GM23248 (cell line): ENCODE results near the gene RALY. TPM values are rescaled to one million over a fixed set of nuclear protein-coding genes. Genes with fewer than 3 reads are reported as not detected.

Source experiments
- DNase-seq: peaks from one replicate; pipeline ENCODE4 v3.0.0-alpha.2; 2015
- H2AFZ ChIP-seq: fragments of 200-600 bp; sonication (generic); 2 replicates; pipeline ENCODE4 v1.6.1; 2016; ENCODE audit warnings: antibody characterized with exemption
- H3F3A ChIP-seq: fragments of 200-600 bp; sonication (generic); 2 replicates; pipeline ENCODE4 v1.6.1; 2016; ENCODE audit warnings: mild to moderate bottlenecking, antibody characterized with exemption, mixed run types; ENCODE audit not compliant: insufficient read depth
- H3K27ac ChIP-seq: fragments of 200-600 bp; sonication (generic); 2 replicates; pipeline ENCODE4 v1.5.1; 2016; ENCODE audit warnings: mild to moderate bottlenecking
- H3K27me3 ChIP-seq: fragments of 200-600 bp; sonication (generic); replicated peaks from 2 replicates; pipeline ENCODE4 v1.6.1; 2016; ENCODE audit warnings: mild to moderate bottlenecking; ENCODE audit not compliant: insufficient read depth
- H3K36me3 ChIP-seq: fragments of 200-600 bp; sonication (generic); 2 replicates; pipeline ENCODE4 v1.6.1; 2016; ENCODE audit warnings: low read depth, mild to moderate bottlenecking
- H3K4me1 ChIP-seq: fragments of 200-600 bp; sonication (generic); 2 replicates; pipeline ENCODE4 v1.6.1; 2016; ENCODE audit warnings: mild to moderate bottlenecking; ENCODE audit not compliant: insufficient read depth
- H3K4me2 ChIP-seq: fragments of 200-600 bp; sonication (generic); one replicate; pipeline ENCODE4 v1.6.1; 2016; ENCODE audit warnings: mild to moderate bottlenecking; ENCODE audit not compliant: unreplicated experiment
- H3K4me3 ChIP-seq: fragments of 200-600 bp; sonication (generic); 2 replicates; pipeline ENCODE4 v1.5.1; 2016; ENCODE audit warnings: mild to moderate bottlenecking
- H3K79me2 ChIP-seq: fragments of 200-600 bp; sonication (generic); 2 replicates; pipeline ENCODE4 v1.6.1; 2016; ENCODE audit warnings: mild to moderate bottlenecking; ENCODE audit not compliant: insufficient read depth
- H3K9ac ChIP-seq: fragments of 200-600 bp; sonication (generic); 2 replicates; pipeline ENCODE4 v1.6.1; 2016; ENCODE audit warnings: mild to moderate bottlenecking
- H3K9me2 ChIP-seq: fragments of 200-600 bp; sonication (generic); 2 replicates; pipeline ENCODE4 v1.6.1; 2016; ENCODE audit warnings: mixed run types, mild to moderate bottlenecking, moderate library complexity; ENCODE audit not compliant: insufficient read depth
- H3K9me3 ChIP-seq: fragments of 200-600 bp; sonication (generic); one replicate; pipeline ENCODE4 v1.6.1; 2017; ENCODE audit warnings: low read depth
- H4K20me1 ChIP-seq: fragments of 200-600 bp; sonication (generic); 2 replicates; pipeline ENCODE4 v1.6.0; 2016; ENCODE audit not compliant: insufficient read depth
- EZH2 ChIP-seq: fragments of 200-600 bp; sonication (generic); IDR thresholded peaks from 2 replicates; pipeline ENCODE4 v1.6.1; 2018; ENCODE audit warnings: antibody characterized with exemption, mild to moderate bottlenecking; ENCODE audit not compliant: insufficient read depth, poor library complexity, severe bottlenecking
- EZH2phosphoT487 ChIP-seq: fragments of 200-600 bp; sonication (generic); IDR thresholded peaks from 2 replicates; pipeline ENCODE4 v1.6.1; 2018; ENCODE audit warnings: antibody characterized with exemption, moderate library complexity, mild to moderate bottlenecking, low read depth; ENCODE audit not compliant: insufficient read depth
- WGBS, 2 experiments: methylation state at CpG; one replicate each; pipeline ENCODE4 v1.1.6; 2015 to 2017; ENCODE audit warnings: low lambda C conversion rate in 2 of 2, low coverage in 1 of 2; ENCODE audit errors: missing lambda C conversion rate in 2 of 2; 5-methylcytosine and 5-hydroxymethylcytosine counted together
- in situ Hi-C: fragments of 300-500 bp; cut with MboI; formaldehyde crosslinking; loops from 2 replicates; pipeline ENCODE4 v1.15.0; 2020
- polyA plus RNA-seq: library from polyadenylated mRNA; unstranded; fragments of >200 nt; fragmentation: Nextera tagmentation; extraction: Ambion mirVana; gene quantifications from 2 replicates; pipeline ENCODE4 v1.2.1, GENCODE V29; 2016
- total RNA-seq: library from RNA; depleted of rRNA; stranded (reverse); fragments of >200 nt; shearing (Covaris generic); gene quantifications from 2 replicates; pipeline ENCODE4 v1.2.3, GENCODE V29; 2014

Gene RALY
- total and polyA plus RNA-seq, 2 experiments from 2014 or later: 66.3 to 107 TPM

GRCh38 chr20:34079818-34080217 is 86.1 kb downstream of the RALY start:
- Histone ChIP-seq H3K79me2 (no peaks in the 10 kb centered on the region; the same call in 1 of the 2 replicates), H4K20me1 (peaks cover 5% of the 10 kb centered on the region; the same call in 1 of the 2 replicates), H3F3A (peaks cover 26% of the 10 kb centered on the region), H2AFZ (no peak overlapping the region), H3K27ac (no peak overlapping the region), H3K27me3 (no peaks in the 10 kb centered on the region), H3K4me2 (no peak overlapping the region), H3K9ac (no peak overlapping the region), H3K9me3 (no peaks in the 10 kb centered on the region), H3K36me3 (no peaks in the 10 kb centered on the region), H3K4me3 (no peak overlapping the region), H3K9me2 (no peaks in the 10 kb centered on the region), H3K4me1 (peaks cover 13% of the 10 kb centered on the region)
- no peak for DNase-seq
- TF ChIP-seq EZH2: no peak
- TF ChIP-seq EZH2phosphoT487: no peak
- 97 to 98% methylated on average over 5 to 6 of the region's 6 CpGs for WGBS, 2 experiments
- in situ Hi-C loops: loop anchor here (10.0 kb wide), 1 partner anchor 215 kb away; no protein-coding TSS in a partner anchor

- H4K20me1 ChIP-seq: peaks cover 5% of the 10 kb centered on the region; the same call in 1 of the 2 replicates
- no peak overlapping the region for H3K4me3 ChIP-seq
- H3K9me2 ChIP-seq: no peaks in the 10 kb centered on the region
- peak overlapping the region; percentile 43; the same call in 1 of the 2 replicates for H3K9ac ChIP-seq
- peaks cover 50% of the 10 kb centered on the region for H3F3A ChIP-seq
- no peaks in the 10 kb centered on the region for H3K9me3 ChIP-seq
- no peaks in the 10 kb centered on the region for H3K36me3 ChIP-seq
- H3K27ac ChIP-seq: peak overlapping the region; percentile 72
- in situ Hi-C loops: no loop called here
- TF ChIP-seq EZH2 (no peak), EZH2phosphoT487 (no peak)
- no peak overlapping the region for H2AFZ ChIP-seq
- DNase-seq: no peak
- H3K4me1 ChIP-seq: peaks cover 13% of the 10 kb centered on the region
- 95 to 98% methylated on average over 8 of the region's 8 CpGs for WGBS, 2 experiments
- peaks cover 14% of the 10 kb centered on the region for H3K79me2 ChIP-seq
- H3K4me2 ChIP-seq: no peak overlapping the region
- H3K27me3 ChIP-seq: no peaks in the 10 kb centered on the region
These were observed 88.6 kb downstream of the RALY start for GRCh38 chr20:34082232-34082887.

- Histone ChIP-seq H2AFZ (no peak overlapping the region), H3K9me2 (no peaks in the 10 kb centered on the region), H4K20me1 (peaks cover 5% of the 10 kb centered on the region; the same call in 1 of the 2 replicates), H3K9ac (peak overlapping the region; percentile 43), H3F3A (peaks cover 55% of the 10 kb centered on the region), H3K4me3 (no peak overlapping the region), H3K9me3 (no peaks in the 10 kb centered on the region), H3K27ac (peak overlapping the region; percentile 72), H3K79me2 (peaks cover 21% of the 10 kb centered on the region), H3K36me3 (peaks cover 5% of the 10 kb centered on the region), H3K4me1 (peaks cover 13% of the 10 kb centered on the region), H3K27me3 (no peaks in the 10 kb centered on the region), H3K4me2 (no peak overlapping the region)
- in situ Hi-C loops: no loop called here
- no peak for TF ChIP-seq EZH2phosphoT487
- no peak for TF ChIP-seq EZH2
- peak; percentile 96 for DNase-seq
- WGBS, 2 experiments: 4% methylated on average over 7 of the region's 7 CpGs
These were observed 89.4 kb downstream of the RALY start for GRCh38 chr20:34083137-34083536.

- Histone ChIP-seq H2AFZ (no peak overlapping the region), H4K20me1 (peaks cover 5% of the 10 kb centered on the region; the same call in 1 of the 2 replicates), H3K9ac (no peak overlapping the region; the same call in 1 of the 2 replicates), H3K27me3 (no peaks in the 10 kb centered on the region), H3K4me3 (no peak overlapping the region), H3K79me2 (peaks cover 28% of the 10 kb centered on the region), H3F3A (peaks cover 62% of the 10 kb centered on the region), H3K9me2 (no peaks in the 10 kb centered on the region), H3K27ac (peak overlapping the region; percentile 72), H3K4me1 (peaks cover 13% of the 10 kb centered on the region), H3K36me3 (peaks cover 10% of the 10 kb centered on the region), H3K9me3 (no peaks in the 10 kb centered on the region), H3K4me2 (no peak overlapping the region)
- in situ Hi-C loops: no loop called here
- DNase-seq: no peak
- TF ChIP-seq EZH2: no peak
- no peak for TF ChIP-seq EZH2phosphoT487
- WGBS, 2 experiments: 97 to 100% methylated on average over 2 of the region's 2 CpGs
These were observed 90.1 kb downstream of the RALY start for GRCh38 chr20:34083781-34084180.
